ENCODE measurements around the gene MFNG.

Gene MFNG

GRCh38 chr22:37425800-37426705 lies 60.1 kb downstream of the MFNG start:
- DNase-seq (ENCODE audit: low spot score), result no peak

- DNase-seq (ENCODE audit: low spot score), result no peak
These were observed 60.8 kb downstream of the MFNG start for GRCh38 chr22:37425369-37425768.

- DNase-seq (ENCODE audit: low spot score), result no peak
These were observed 62.9 kb downstream of the MFNG start for GRCh38 chr22:37423283-37423682.

GRCh38 chr22:37421468-37421877 lies 64.7 kb downstream of the MFNG start:
- no peak for DNase-seq (ENCODE audit: low spot score)

- no peak for DNase-seq (ENCODE audit: low spot score)
These were observed 65.3 kb downstream of the MFNG start for GRCh38 chr22:37420686-37421467.

GRCh38 chr22:37419969-37420685 lies 66.1 kb downstream of the MFNG start:
- DNase-seq (ENCODE audit: low spot score), result no peak

GRCh38 chr22:37419370-37419968 lies 66.7 kb downstream of the MFNG start:
- no peak for DNase-seq (ENCODE audit: low spot score)

Measured in SK-N-DZ (cell line).